ENCODE results near the gene SHANK3.
A peak's percentile ranks its signal among the peaks of the same experiment; 100 is the strongest.

Gene SHANK3

GRCh38 chr22:50678651-50679521 lies 6.3 kb downstream of the SHANK3 start:
- intact Hi-C loops (cut with micrococcal nuclease) = no loop called here
- Mint-ChIP-seq H3K4me3 (no peak overlapping the region), H3K27me3 (peaks cover 31% of the 10 kb centered on the region), H3K36me3 (ENCODE audit: low read depth) (no peaks in the 10 kb centered on the region), H3K4me1 (ENCODE audit: low read depth) (peaks cover 10% of the 10 kb centered on the region), H3K9me3 (no peaks in the 10 kb centered on the region), H3K27ac (no peak overlapping the region)

DNA sequence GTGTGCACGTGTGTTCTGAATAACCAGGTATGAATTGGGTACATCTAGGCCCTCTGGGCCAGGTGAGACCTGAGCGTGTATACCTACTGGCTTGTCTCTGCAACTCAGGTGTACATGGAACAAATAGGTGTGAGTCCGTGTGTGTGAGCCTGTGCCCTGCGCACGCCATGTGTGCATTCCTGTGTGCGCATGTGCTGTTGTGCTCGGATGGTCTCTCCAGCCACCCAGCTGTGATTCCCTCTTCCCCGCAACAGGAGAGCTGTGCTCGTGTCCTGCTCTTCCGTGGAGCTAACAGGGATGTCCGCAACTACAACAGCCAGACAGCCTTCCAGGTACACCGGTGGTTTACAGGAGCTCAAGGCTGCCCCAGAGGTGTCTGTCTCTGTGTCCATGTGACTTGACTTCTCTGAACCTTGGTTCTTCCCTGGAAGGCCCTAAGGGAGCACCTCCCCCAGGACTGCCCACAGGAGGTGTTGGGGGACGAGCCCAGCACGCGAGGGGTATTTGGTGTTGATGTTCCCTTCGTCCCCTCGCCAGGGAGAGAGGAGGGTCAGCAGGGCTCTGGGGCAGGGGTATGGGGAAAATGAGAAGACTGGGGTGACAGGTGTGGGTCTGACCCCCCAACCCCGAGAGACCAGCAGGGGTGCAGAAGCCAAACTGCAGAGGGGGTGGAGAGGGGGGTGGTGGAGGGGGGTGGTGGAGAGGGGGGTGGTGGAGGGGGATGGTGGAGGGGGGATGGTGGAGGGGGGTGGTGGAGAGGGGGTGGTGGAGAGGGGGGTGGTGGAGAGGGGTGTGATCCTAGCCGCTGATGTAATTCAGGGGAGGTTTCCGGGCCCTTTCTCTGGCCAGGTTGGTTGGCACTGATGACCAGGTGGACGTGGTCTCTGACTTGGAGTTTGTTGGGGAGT lies 10.7 kb downstream of the SHANK3 start:
- Mint-ChIP-seq H3K36me3 (ENCODE audit: low read depth) (no peaks in the 10 kb centered on the region), H3K4me3 (no peak overlapping the region), H3K27me3 (peaks cover 8% of the 10 kb centered on the region), H3K9me3 (no peaks in the 10 kb centered on the region), H3K27ac (no peak overlapping the region), H3K4me1 (ENCODE audit: low read depth) (peaks cover 15% of the 10 kb centered on the region)
- intact Hi-C loops (cut with micrococcal nuclease) = no loop called here

DNA sequence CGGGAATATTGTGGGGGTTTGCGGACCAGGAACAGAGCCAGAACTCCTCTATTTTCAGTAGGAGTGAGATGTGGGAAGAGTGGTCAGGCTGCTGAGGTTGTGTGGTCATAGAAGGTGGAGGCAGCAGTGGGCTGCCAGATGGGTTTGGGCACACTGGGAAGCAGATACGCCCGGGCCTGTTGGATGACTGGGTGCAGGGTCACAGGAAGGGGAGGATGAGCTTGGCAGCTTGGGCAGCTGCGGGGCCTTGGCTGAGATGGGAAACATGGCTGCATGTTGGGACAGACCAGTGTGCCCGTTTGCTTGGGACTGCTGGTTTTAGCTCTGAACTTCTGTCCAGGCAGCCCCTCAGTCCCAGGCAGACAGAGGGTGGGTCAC lies 11.4 kb downstream of the SHANK3 start:
- Mint-ChIP-seq H3K9me3 (no peaks in the 10 kb centered on the region), H3K4me1 (ENCODE audit: low read depth) (peaks cover 15% of the 10 kb centered on the region), H3K4me3 (no peak overlapping the region), H3K36me3 (ENCODE audit: low read depth) (no peaks in the 10 kb centered on the region), H3K27ac (no peak overlapping the region), H3K27me3 (peaks cover 8% of the 10 kb centered on the region)
- intact Hi-C loops (cut with micrococcal nuclease) = no loop called here

GRCh38 chr22:50684501-50684900 lies 11.9 kb downstream of the SHANK3 start:
- no peak overlapping the region for H3K4me3 Mint-ChIP-seq

GRCh38 chr22:50684986-50685385 lies 12.4 kb downstream of the SHANK3 start:
- Mint-ChIP-seq H3K36me3 (ENCODE audit: low read depth) (no peaks in the 10 kb centered on the region), H3K4me3 (no peak overlapping the region), H3K9me3 (no peaks in the 10 kb centered on the region), H3K27me3 (peaks cover 8% of the 10 kb centered on the region), H3K4me1 (ENCODE audit: low read depth) (peaks cover 15% of the 10 kb centered on the region), H3K27ac (no peak overlapping the region)
- intact Hi-C loops (cut with micrococcal nuclease) = no loop called here

More at GRCh38 chr22:50684501-50684900, 11.9 kb downstream of the SHANK3 start:
- no peaks in the 10 kb centered on the region for H3K9me3 Mint-ChIP-seq
- no peak overlapping the region for H3K27ac Mint-ChIP-seq
- H3K27me3 Mint-ChIP-seq = peaks cover 8% of the 10 kb centered on the region
- intact Hi-C loops (cut with micrococcal nuclease) = no loop called here
- no peaks in the 10 kb centered on the region for H3K36me3 Mint-ChIP-seq (ENCODE audit: low read depth)
- H3K4me1 Mint-ChIP-seq (ENCODE audit: low read depth) = peaks cover 15% of the 10 kb centered on the region

GRCh38 chr22:50686794-50687193 lies 14.2 kb downstream of the SHANK3 start:
- intact Hi-C loops (cut with micrococcal nuclease) = no loop called here
- Mint-ChIP-seq H3K4me1 (ENCODE audit: low read depth) (peaks cover 21% of the 10 kb centered on the region), H3K4me3 (no peak overlapping the region)

GRCh38 chr22:50687829-50688228 lies 15.2 kb downstream of the SHANK3 start:
- Mint-ChIP-seq H3K27me3 (peaks cover 10% of the 10 kb centered on the region), H3K27ac (no peak overlapping the region)

More at GRCh38 chr22:50686794-50687193, 14.2 kb downstream of the SHANK3 start:
- peaks cover 8% of the 10 kb centered on the region for H3K27me3 Mint-ChIP-seq
- no peaks in the 10 kb centered on the region for H3K9me3 Mint-ChIP-seq
- H3K36me3 Mint-ChIP-seq (ENCODE audit: low read depth) = no peaks in the 10 kb centered on the region
- peak overlapping the region; percentile 56 for H3K27ac Mint-ChIP-seq

DNA sequence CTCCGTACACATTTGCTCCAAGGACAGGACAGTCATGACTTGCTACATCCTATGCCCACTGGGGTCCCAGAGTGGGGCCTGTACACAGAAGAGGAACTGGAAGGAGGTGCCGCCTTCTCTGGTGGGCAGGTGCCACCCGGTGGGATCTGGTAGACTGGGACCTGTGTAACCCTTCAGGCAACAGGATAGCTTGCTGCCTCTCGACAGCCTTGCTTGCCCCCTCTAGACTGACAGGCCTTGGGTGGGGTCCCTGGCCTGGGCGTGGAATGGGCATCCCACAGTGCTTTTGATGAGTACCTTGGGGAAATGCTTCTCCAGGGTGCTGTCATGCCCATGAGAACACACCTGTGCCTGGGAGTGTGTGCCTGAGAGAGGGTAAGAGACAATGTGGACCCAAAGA lies 15.8 kb downstream of the SHANK3 start:
- no peaks in the 10 kb centered on the region for H3K36me3 Mint-ChIP-seq (ENCODE audit: low read depth)
- H3K27me3 Mint-ChIP-seq = peaks cover 10% of the 10 kb centered on the region
- no peaks in the 10 kb centered on the region for H3K9me3 Mint-ChIP-seq
- H3K4me3 Mint-ChIP-seq = no peak overlapping the region
- H3K27ac Mint-ChIP-seq = no peak overlapping the region
- intact Hi-C loops (cut with micrococcal nuclease) = no loop called here
- peaks cover 37% of the 10 kb centered on the region for H3K4me1 Mint-ChIP-seq (ENCODE audit: low read depth)

More at GRCh38 chr22:50687829-50688228, 15.2 kb downstream of the SHANK3 start:
- peaks cover 32% of the 10 kb centered on the region for H3K4me1 Mint-ChIP-seq (ENCODE audit: low read depth)
- no peaks in the 10 kb centered on the region for H3K9me3 Mint-ChIP-seq
- intact Hi-C loops (cut with micrococcal nuclease) = no loop called here
- H3K36me3 Mint-ChIP-seq (ENCODE audit: low read depth) = no peaks in the 10 kb centered on the region
- H3K4me3 Mint-ChIP-seq = no peak overlapping the region

DNA sequence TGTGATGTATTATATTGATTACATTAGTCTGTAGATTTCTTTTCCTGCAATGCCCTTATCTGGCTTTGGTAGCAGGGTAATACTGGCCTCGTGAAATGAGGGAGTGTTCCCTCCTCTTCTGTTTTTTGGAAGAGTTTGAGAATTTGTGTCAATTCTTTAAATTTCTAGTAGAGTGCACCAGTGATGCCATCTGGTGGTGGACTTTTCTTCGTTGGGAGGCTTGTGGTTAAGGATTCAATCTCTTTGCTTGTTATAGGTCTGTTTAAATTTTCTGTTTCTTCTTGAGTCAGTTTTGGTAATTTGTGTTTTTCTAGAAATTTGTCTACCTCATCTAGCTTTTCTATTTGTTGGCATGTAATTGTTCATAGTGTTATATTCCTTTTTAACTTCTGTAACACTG lies 18.9 kb downstream of the SHANK3 start:
- intact Hi-C loops (cut with micrococcal nuclease) = loop anchor here (5.0 kb wide), 1 partner anchor 64 kb away; the partner anchor contains the start of gene ARSA
- H3K4me3 Mint-ChIP-seq = no peak overlapping the region
- no peaks in the 10 kb centered on the region for H3K36me3 Mint-ChIP-seq (ENCODE audit: low read depth)
- no peaks in the 10 kb centered on the region for H3K9me3 Mint-ChIP-seq
- H3K27ac Mint-ChIP-seq = peak overlapping the region; percentile 20
- peaks cover 2% of the 10 kb centered on the region for H3K27me3 Mint-ChIP-seq
- peaks cover 37% of the 10 kb centered on the region for H3K4me1 Mint-ChIP-seq (ENCODE audit: low read depth)

- Mint-ChIP-seq H3K27ac (no peak overlapping the region), H3K27me3 (peaks cover 2% of the 10 kb centered on the region), H3K4me3 (no peak overlapping the region), H3K9me3 (no peaks in the 10 kb centered on the region), H3K36me3 (ENCODE audit: low read depth) (no peaks in the 10 kb centered on the region), H3K4me1 (ENCODE audit: low read depth) (peaks cover 22% of the 10 kb centered on the region)
- intact Hi-C loops (cut with micrococcal nuclease) = loop anchor here (5.0 kb wide), 1 partner anchor 66 kb away; the partner anchor contains the start of gene ARSA
Observed at GRCh38 chr22:50693462-50693861, 20.8 kb downstream of the SHANK3 start.

DNA sequence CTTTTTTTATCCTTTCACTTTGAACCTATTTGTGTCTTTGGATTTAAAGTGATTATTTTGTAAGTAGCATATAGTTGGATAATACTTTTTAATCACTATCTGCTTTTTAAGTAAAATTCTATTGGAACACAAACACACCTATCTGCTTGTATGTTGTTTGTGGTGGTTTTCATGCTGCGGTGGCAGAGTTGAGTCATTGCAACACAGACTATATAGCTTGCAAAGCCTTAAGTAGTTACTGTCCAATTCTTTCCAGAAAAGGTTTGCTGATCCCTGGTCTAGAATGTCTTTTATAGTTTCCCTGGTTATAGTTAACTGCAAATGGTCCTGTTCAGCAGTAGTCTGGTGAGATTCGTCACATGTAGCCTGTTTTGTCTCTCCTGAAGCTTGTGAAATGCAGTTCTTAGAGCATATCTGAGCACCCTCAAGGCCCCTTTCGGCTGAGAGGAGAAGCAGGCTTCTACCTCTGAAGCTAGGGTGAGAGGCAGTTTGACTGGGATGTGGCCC lies 21.5 kb downstream of the SHANK3 start:
- no peak overlapping the region for H3K4me3 Mint-ChIP-seq
- H3K27me3 Mint-ChIP-seq = peaks cover 2% of the 10 kb centered on the region
- H3K27ac Mint-ChIP-seq = no peak overlapping the region
- intact Hi-C loops (cut with micrococcal nuclease) = loop anchor here (5.0 kb wide), 1 partner anchor 67 kb away; the partner anchor contains the start of gene ARSA
- H3K9me3 Mint-ChIP-seq = no peaks in the 10 kb centered on the region
- no peaks in the 10 kb centered on the region for H3K36me3 Mint-ChIP-seq (ENCODE audit: low read depth)
- H3K4me1 Mint-ChIP-seq (ENCODE audit: low read depth) = peaks cover 22% of the 10 kb centered on the region

GRCh38 chr22:50694766-50695420 lies 22.3 kb downstream of the SHANK3 start:
- intact Hi-C loops (cut with micrococcal nuclease) = loop anchor here (5.0 kb wide), 1 partner anchor 68 kb away; the partner anchor contains the start of gene ARSA
- Mint-ChIP-seq H3K9me3 (no peaks in the 10 kb centered on the region), H3K36me3 (ENCODE audit: low read depth) (no peaks in the 10 kb centered on the region), H3K4me3 (no peak overlapping the region), H3K27ac (no peak overlapping the region), H3K27me3 (peaks cover 2% of the 10 kb centered on the region), H3K4me1 (ENCODE audit: low read depth) (peaks cover 22% of the 10 kb centered on the region)

- Mint-ChIP-seq H3K4me3 (no peak overlapping the region), H3K36me3 (ENCODE audit: low read depth) (no peaks in the 10 kb centered on the region), H3K9me3 (no peaks in the 10 kb centered on the region), H3K27me3 (peaks cover 2% of the 10 kb centered on the region), H3K4me1 (ENCODE audit: low read depth) (peaks cover 22% of the 10 kb centered on the region), H3K27ac (no peak overlapping the region)
- intact Hi-C loops (cut with micrococcal nuclease) = no loop called here
Observed at GRCh38 chr22:50695421-50696250, 23.0 kb downstream of the SHANK3 start.

Data from dendritic cell treated with granulocyte-macrophage colony-stimulating factor and Interleukin-4, amounts not matched to agents 40 ng/mL and 50 ng/mL, for 4 days (primary cell).